ENCODE results near the gene MICALL2.

DNA sequence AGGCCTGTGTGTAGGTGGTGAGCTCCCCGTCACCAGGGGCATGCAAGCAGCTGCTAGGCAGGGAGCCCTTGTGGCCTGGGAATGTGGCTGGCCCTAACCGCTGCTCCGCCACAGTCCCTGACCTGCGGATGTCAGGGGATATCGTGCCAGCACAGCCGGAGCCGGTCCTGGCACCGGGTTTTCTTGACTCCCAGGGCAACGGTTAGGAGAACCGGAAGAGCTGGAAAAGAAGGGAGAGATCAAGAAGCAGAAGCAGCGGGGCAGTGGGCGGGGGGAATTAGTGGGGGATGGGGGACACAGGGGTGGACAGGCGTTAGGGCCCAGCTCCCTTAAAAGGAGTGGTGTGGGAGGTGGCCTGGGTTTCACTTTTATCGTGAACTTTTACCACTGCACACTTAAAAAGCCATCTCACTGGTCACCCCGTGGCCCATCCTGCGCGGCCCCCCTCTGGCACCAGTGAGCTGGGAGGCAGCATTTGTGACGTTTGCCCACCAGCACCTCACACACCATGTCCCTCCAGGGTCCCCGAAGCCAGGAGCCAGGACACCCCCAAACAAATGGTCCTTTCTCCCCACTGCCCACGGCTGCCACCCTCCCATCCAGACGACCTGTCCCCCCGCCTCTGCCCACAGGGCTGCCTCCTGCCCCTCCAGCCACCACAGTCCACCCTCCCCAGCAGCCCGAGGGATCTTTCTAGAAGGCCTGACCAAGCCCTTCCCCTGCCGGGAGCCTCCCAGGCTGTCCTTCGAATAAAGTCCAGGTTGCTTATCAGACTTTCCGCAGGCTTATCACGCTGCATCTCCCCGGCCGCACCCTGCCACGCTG is 1.8 kb upstream of the MICALL2 start:
- TF ChIP-seq, protein P1, sequence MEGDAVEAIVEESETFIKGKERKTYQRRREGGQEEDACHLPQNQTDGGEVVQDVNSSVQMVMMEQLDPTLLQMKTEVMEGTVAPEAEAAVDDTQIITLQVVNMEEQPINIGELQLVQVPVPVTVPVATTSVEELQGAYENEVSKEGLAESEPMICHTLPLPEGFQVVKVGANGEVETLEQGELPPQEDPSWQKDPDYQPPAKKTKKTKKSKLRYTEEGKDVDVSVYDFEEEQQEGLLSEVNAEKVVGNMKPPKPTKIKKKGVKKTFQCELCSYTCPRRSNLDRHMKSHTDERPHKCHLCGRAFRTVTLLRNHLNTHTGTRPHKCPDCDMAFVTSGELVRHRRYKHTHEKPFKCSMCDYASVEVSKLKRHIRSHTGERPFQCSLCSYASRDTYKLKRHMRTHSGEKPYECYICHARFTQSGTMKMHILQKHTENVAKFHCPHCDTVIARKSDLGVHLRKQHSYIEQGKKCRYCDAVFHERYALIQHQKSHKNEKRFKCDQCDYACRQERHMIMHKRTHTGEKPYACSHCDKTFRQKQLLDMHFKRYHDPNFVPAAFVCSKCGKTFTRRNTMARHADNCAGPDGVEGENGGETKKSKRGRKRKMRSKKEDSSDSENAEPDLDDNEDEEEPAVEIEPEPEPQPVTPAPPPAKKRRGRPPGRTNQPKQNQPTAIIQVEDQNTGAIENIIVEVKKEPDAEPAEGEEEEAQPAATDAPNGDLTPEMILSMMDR (IDR thresholded peaks at IDR 0.05) = no peak
- TF ChIP-seq POLR2A (IDR thresholded peaks at IDR 0.05) = no peak
